Femur (tissue), 1 donor: Measurements from ENCODE around the gene KLHDC3.

Experiments used
- DNase-seq: peaks from one replicate; pipeline ENCODE4 v3.0.0-alpha.2; 2017

KLHDC3 gene, protein sequence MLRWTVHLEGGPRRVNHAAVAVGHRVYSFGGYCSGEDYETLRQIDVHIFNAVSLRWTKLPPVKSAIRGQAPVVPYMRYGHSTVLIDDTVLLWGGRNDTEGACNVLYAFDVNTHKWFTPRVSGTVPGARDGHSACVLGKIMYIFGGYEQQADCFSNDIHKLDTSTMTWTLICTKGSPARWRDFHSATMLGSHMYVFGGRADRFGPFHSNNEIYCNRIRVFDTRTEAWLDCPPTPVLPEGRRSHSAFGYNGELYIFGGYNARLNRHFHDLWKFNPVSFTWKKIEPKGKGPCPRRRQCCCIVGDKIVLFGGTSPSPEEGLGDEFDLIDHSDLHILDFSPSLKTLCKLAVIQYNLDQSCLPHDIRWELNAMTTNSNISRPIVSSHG

DNA sequence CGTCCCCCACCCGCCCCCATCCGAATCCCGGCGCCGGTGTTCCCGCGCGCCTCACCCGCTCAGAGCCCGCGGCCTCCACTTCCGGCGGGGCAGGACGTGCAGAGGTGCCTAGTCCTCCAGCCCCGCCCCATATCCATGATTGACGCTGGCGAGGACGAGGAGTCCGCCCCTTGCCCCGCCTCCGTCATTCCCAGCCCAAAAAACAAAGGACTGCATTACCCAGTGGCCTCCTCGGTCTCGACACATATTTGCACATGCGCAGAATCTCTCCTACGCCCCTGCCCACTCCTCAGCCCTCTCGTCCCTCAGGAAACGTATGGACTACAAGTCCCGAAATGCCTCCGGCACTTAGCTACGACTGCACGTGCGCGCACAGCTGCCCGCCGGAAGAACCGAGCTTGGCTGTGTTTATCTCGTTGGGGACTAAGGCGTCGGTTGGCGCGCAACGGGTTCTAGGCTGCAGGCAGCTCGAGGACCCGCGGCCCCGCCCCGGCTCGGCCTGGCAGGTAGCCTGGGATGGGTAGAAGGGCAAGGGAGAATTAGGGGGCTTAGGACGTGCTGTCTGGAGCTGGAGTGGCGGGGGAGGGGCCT is at the start of gene KLHDC3, which contains the start of gene MEA1:
Gene KLHDC3 (plus strand): TSS at position 407 of the 591 bp plus-strand sequence. CDS start 2,944 bp downstream, outside the sequence.
Gene MEA1 (minus strand): TSS at position 104 of the 591 bp plus-strand sequence. CDS start 133 bp downstream, outside the sequence.
- DNase-seq, result peak; percentile 100

DNA sequence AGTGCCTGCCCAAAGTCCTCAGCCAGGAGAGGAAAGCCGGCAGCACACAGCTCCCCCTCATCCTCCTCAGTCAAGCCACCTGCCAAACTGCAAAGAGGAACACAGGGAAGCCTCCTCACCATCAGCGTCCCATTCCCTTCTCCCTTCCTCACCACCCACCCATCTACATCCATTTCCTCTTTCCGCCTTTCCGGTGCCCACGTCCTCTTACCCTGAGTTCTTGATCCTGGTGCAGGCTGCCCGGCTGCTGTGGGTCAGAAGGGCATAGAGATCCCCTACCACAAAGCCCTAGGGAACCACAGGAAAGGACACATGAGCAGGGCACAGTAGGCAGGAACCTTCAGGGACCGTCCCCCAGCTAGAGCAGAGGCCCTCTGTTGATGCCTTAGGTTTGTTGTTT is 47.5 kb upstream of the KLHDC3 start:
- DNase-seq, result no peak

DNA sequence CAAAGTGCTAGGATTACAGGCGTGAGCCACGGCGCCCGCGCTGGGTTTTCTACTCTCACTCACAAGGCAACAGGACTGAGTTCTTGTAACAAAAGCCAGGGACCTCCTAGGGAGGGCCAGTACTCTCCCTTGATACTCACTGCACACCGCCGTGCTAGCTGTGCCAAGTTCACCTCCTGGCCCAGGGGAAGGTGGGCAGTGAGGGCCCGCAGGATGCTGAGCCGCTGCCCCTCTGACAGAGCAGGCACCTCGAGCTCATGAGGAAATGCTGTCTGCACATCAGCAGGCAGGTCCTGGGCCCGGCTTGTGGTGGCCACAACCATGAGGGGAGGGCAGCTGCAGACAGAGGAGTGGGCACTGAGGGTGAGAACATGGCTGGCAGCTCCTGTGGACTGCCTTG is 46.8 kb upstream of the KLHDC3 start:
- DNase-seq, result no peak

DNA sequence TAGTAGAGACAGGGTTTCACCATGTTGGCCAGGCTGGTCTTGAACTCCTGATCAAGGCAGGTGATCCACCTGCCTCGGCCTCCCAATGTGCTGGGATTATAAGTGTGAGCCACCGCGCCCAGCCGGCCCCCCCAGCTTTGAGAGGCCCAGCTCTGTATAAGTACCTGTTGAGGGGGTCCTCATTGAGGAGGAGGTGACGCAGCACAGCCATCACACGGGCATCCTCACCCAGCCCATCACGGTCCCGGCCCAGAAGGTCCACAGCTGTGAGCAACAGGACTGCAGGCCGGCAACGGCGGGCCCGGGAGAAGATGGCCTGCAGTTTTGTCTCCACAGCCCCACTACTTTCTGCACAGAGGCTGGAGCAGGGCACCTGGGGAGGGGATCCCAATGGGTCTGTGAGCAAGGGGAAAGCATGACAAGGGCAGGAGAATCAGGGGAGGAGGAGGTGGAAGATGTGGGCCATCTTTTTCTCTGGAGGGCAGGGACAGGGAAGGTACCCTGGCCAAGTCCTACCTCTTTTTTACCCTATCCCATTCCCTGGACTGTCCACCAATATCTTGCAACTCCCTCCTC is 45.8 kb upstream of the KLHDC3 start:
- no peak for DNase-seq

DNA sequence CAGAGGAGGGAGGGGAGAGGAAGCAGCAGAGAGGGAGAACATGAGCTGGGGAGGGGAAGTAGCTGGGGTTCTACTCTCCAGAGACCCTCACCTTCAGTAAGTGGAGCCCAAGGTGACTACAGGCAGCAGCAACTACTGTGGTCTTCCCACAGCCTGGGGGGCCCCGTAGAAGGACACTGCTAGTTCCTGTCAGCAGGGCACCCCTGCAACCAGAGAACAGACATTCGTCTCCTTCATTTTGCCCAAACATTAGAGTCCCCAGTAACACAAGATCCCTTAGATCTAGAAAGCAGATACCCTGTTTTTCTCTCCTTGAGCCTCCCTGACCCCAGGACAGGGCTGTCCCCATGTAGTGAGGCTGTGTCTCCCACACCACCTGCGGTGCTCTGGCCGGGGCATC is 45.3 kb upstream of the KLHDC3 start:
- DNase-seq, result no peak

DNA sequence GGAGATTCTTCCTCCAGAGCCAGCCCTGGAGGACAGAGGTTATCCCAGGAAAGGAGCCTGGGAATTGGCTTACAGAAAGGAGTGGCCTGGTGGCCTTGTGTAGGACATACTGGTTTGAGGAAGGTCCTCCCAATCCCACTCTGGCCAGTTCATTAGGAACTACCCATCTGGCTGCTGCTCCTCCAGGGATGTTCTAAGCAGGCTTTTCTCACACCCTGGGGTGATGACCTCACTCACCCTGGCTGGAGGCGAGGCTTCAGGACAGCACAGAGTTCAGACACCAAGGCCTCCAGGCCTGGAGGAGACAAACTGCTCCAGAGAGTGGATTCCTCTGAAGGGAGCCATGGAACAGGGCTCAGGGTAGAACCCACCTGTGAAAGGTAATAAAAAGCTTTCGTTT is 44.6 kb upstream of the KLHDC3 start:
- no peak for DNase-seq

DNA sequence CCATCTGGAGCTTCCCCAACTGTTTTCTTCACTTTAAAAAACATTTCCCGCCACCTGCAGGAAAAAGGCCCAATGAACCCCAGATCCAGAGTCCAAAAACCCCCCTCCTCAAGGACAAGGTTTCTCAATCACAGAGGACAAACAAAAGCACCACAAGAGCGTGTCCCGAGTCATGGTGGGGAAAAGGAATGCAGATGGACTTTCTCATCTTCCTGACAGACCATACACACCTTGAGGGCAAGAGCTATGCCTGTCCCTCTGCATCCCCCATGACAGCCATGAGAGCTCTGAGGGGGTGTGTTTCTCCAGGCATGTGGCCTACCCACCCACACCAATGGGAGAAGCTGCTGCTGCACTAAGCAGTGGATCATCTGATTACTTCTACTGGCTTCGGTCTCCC is 44.1 kb upstream of the KLHDC3 start:
- no peak for DNase-seq

DNA sequence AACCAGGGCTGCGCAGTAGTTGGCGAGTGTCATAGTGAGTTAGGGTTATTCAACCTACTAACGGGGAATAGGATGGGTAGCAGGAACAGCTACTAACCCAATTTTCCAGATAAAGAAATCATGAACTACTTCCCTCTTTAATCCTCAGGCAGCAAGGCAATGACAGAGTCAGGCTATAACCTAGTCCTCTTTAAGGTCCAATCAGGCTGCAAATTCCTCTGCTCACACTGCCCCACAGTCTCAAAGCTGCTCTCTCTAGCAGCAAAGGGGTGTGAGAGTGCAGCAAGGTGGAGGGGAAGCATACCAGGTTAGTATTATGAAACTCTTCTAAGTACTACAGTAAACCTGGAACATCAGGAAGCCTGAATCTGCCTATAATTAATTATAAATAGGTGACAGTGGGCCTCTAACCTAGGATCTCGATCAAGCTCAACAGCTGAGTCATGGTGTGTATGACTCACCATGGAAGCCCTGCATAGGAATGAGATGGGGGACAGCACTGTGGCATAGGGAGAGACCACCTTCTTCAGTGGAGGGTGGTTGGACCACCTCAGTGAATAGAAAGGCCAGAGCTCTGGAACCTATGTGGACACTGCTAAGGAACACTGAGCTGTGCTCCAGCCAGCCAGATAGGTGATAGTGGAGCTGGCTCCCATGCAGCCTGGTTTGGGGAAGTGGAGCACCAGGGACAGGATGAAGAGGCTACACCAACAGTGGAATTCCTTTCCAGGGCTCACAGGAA is 43.0 kb upstream of the KLHDC3 start:
- DNase-seq, result no peak

DNA sequence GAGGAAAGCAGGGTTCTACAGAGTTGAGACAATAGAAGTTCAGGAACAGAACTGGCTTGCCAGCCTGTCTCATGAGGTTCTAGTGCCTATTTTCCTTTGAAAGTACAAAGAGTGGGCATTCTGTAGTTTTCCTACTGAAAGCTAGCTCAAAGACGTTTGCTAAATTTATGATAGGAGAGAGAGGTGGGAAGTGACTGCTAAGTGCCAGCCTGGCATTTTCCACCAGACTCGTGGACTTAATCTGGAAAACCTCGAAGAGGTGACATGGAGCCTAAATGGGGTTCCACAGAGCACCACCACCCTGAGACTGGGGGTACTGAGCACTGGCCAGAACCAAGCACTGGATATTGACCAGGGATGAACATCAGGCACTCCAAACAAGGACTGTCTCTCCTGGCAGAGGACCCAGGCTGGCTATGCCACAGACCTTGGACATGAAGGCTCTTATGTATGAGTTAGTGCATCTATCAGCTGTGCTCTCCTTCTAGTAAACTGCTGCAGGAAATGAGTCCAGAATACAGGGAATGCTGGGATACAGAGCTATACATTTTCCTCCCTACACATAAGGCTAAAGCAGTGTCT is 42.2 kb upstream of the KLHDC3 start:
- DNase-seq, result no peak

DNA sequence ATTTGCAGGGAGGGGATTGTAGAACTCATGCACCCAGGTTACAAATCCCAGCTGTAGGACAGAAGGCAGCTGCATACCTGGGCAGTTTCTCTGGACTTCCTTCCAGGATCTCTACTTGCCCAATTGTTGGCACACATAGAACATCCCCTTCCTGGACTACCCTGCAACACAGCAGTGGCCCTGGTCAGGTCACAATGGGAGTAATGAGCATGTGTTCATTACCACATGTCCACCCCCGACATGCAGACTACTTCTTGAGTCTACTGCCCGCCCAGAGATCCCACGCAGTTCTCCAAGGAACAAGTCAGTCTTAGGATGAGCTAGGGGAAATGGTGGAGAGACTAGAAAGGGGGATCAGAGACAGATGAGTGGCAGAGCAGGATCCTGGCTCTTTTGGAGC is 40.1 kb upstream of the KLHDC3 start:
- DNase-seq, result no peak

DNA sequence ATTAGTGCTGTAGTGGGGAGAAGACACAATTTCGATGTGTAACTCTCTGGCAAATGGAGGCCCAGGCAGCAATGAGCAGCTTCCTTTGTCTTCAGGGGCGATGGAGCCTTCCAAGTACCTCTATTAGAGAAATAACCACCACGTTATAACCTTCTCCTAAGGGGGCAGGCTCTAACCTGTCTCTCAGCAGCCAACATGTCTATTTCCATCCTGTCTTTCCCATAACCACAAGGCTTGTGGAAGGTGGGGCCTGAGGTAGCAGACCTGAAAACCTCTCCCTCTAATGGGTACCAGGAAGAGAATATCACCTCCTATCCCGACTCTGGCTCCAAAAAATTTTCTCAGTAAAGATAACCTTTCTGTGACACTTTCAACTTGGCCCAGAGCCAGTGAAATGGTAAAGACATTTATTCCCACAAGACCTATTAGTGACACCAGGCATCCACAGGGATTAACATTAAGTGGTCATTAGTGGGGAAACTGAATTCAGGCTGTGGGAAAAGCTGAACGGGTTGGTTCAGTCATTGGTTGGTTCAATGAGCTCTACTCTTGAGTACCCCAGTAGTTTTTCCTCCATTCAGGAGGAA is 39.0 kb upstream of the KLHDC3 start:
- no peak for DNase-seq

DNA sequence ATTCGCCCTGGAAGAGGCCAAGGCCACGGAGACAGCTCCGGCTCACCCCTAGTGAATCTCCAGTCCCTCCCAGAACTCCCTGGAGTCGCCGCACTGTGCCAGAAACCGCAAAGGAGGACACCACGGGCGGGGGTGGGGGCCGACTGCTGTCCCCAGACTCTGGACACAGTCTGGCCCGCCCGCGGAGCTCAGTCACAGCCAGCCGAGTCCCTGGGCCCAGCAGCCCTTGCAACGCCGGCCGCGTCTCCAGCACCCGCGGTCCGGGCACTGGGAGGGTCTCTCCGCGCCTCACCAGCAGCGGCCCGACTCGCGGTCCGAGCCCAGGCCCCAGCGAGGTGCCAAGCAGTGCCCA is 35.6 kb upstream of the KLHDC3 start:
- peak; percentile 44 for DNase-seq

DNA sequence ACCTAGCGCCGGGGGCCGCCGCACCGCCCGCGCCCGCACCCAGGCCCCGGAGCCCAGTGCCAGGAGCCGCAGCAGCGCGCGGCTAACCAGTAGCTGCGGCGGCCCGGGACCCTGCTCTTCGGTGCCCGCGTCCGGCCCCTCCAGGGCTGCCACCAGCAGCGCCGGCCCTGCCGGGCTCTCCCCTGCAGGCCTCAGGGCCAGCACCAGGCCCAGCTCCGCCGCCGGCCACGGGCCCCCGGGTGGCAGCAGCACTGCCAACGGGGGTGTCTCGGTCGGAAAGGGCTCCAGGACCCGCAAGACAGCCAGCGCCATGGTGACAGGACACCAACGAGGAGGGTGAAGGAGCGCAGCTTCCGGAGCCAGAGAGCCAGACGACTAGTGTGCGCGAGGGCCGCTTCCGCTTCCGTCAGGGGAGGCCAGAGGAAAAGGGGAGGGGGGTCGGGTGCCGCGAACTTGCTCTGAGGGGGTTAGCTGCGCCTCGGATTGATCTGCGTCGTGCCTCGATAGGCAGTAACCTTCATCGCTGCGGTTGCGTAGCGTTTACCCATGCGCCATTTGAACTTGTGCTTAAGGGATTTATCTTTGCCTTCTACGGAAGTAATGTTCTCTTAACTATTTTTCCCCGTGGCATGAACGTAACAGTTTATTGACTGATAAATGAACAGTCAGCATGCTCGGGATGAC is 35.1 kb upstream of the KLHDC3 start, which contains the start of gene PEX6:
Gene PEX6 (minus strand): TSS at position 343 of the 684 bp plus-strand sequence. CDS start 31 bp downstream, at position 312.
- peak; percentile 93 for DNase-seq

DNA sequence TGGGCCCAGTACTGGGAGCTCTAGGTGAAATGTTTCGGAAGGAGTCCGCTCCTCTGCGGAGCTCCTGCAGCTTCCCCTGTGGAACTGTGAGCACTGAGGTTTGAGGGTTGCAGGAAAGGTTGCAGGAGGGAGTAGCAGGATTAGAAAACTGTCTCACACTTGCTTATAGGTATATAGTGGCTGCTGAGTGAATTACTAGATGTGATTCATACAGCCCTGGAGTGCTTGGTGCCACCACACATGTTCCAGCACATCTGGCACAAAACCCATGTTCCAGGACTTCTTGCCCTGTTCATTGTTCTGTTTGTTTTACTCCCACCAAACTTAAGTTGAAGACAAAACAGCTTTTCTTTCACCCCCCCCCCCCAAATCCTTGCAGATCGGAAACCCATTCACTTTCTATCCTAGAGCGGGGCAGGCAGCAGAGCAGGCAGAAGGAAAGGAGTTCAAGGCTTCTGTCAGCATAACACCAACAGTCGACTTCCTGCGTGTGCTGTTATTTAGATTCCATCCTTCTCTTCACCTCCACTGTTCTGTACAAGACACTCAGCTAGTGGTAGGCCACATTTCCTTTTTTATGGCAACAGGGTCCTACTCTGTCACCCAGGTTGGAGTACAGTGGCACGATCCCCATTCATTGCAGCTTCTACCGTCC is 34.4 kb upstream of the KLHDC3 start:
- no peak for DNase-seq

DNA sequence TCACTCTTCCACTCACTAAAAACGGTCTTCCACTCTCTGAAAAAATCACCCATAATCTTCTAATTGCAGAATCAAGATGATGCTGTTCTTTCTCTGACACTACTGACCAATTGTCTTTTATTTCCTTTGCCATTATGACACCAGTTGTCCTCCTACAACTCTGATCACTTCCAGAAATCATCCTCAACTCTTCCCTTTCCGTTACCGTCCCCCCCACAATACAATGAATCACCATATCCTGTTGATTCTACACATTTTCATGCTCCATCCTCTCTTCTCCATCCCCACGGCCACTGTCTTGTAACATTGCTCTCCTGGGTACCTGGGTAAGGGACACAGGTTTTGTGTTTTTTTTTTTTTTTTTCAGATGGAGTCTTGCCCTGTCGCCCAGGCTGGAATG is 32.2 kb upstream of the KLHDC3 start:
- no peak for DNase-seq

DNA sequence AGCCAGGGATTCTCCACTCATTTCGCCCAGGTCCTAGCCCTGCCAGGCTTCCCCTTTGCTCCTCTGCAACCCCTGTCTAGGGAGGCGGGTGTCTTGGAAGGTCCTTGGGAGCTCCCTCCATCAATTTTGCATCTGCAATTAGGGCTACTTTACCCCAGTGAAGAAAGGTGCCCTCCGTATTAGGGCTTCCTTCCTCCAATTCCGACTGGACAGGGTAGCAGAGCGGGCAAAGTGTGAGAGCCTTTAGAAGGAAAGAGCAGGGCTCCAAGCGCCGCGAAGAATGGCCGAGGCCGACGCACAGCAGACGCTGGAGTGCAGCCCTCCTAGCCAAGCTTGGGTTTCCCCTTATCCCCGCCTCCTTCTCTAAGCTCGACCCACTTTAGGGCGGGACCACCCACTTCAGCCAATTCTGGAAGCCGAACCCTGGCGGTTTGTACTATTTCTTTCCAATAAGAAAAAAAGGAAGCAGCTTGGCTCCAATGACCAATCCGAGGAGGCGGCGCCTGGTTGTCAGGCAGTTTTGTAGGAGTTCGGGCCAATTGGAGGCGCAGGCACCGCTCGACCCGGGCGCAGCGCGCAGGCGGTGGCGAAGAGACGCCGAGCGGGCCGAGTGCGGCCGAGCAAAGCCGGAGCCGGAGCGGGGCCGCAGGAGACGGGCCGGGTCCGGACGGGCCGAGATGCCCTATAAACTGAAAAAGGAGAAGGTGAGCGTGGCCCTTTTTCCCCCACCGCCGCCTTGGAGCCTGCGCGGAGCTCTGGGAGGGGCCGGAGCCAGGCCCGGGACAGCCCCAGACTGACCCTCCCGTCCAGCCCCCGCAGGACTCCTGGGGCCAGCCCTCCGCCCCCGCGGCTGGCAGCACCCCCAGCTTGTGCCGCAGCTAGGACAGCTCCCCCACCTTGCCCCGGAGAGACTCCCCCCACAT is 29.8 kb upstream of the KLHDC3 start, which contains the start of gene PPP2R5D:
Gene PPP2R5D (plus strand): TSS at position 570 of the 923 bp plus-strand sequence. CDS start 108 bp downstream, at position 678.
- peak; percentile 99 for DNase-seq

DNA sequence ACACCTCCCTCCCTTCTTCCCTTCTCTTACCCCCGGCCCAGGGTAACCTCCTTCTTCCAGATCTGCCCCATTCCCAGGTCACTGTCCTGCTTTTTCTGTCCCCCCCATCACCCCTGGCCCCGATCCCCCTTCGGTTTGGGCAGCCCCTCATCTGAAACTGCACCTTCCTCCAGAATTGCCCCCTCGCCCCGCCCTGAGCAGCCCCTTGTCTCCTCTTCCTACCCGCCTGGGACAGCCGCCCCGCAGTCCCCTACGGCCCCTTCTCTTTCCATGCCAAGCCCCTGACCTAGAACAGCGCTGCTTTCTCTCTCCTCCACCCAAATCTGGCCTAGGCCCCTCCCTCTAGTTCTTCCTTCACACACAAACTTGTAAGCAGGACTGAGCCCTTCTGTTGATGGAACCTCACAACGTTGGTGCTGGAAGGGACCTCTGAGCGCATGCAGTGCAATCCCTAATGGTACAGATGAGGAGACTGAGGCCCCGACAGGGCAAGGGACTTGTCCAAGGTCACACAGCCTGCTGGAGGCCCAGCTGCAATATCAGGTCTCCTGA is 29.0 kb upstream of the KLHDC3 start:
- DNase-seq, result no peak

DNA sequence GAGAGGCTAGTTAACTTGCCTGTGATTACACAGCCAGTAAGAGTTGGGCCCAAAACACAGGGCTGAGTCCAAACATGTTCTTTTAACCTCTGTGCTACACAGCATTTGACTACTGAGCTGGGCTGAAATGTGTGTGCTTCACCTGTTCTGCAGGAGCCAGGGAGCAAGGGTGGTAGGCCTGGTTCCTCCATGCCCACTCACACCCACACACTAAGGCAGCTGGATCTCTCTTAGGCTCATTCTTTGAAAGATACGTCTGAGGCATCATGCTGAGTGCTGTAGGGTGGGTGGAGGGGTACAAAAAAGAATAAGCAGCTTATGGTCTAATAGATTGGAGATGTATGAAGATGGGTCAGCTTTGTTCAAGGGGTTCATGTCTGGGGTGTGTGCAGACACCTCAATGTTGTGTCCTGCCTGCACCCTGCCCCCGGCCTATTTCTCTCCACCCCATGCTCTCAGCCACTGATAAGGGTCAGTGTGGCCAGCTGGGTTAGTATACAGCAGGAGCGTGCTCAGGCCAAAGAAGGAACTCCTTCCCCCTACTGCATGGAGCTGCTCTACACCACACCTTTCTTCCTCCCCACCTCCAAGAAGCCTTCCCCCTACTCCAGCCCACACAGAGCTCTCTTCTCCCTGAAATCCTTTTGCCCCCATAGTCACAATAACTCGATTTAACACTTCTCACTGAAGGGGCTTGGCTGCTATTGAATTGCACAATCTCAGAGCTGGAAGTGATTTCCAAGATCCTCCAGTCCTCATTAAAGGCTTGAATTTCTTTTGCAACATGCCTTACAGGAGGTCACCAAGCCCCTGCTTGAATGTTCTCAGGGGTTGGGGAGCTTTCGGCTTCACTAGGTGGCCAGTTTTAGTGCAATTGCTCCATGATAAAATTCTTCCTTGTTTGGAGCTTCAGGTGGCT is 26.3 kb upstream of the KLHDC3 start:
- no peak for DNase-seq
